ENCODE results near the gene PRR16.

Gene PRR16

GRCh38 chr5:120621339-120621738, 157.2 kb downstream of the PRR16 start:
- TF ChIP-seq CTCF (IDR thresholded peaks at IDR 0.05; ENCODE audit: borderline replicate concordance, insufficient read depth, low read depth, low read length) = no peak
- H3K4me3 ChIP-seq (ENCODE audit: low read depth, low read length) = no peak overlapping the region

- H3K4me3 ChIP-seq (ENCODE audit: low read depth, low read length) = no peak overlapping the region
- TF ChIP-seq CTCF (IDR thresholded peaks at IDR 0.05; ENCODE audit: borderline replicate concordance, insufficient read depth, low read depth, low read length) = no peak
These were observed 160.0 kb downstream of the PRR16 start for GRCh38 chr5:120624021-120624563.

GRCh38 chr5:120628156-120628555, 164.1 kb downstream of the PRR16 start:
- no peak overlapping the region for H3K4me3 ChIP-seq (ENCODE audit: low read depth, low read length)
- no peak for TF ChIP-seq CTCF (IDR thresholded peaks at IDR 0.05; ENCODE audit: borderline replicate concordance, insufficient read depth, low read depth, low read length)

- no peak overlapping the region for H3K4me3 ChIP-seq (ENCODE audit: low read depth, low read length)
- no peak for TF ChIP-seq CTCF (IDR thresholded peaks at IDR 0.05; ENCODE audit: borderline replicate concordance, insufficient read depth, low read depth, low read length)
These were observed 166.4 kb downstream of the PRR16 start for GRCh38 chr5:120630550-120630949.

GRCh38 chr5:120631611-120632010, 167.5 kb downstream of the PRR16 start:
- TF ChIP-seq CTCF (IDR thresholded peaks at IDR 0.05; ENCODE audit: borderline replicate concordance, insufficient read depth, low read depth, low read length) = no peak
- no peak overlapping the region for H3K4me3 ChIP-seq (ENCODE audit: low read depth, low read length)

- H3K4me3 ChIP-seq (ENCODE audit: low read depth, low read length) = no peak overlapping the region
- no peak for TF ChIP-seq CTCF (IDR thresholded peaks at IDR 0.05; ENCODE audit: borderline replicate concordance, insufficient read depth, low read depth, low read length)
These were observed 168.3 kb downstream of the PRR16 start for GRCh38 chr5:120632430-120632829.

- no peak for TF ChIP-seq CTCF (IDR thresholded peaks at IDR 0.05; ENCODE audit: borderline replicate concordance, insufficient read depth, low read depth, low read length)
- no peak overlapping the region for H3K4me3 ChIP-seq (ENCODE audit: low read depth, low read length)
These were observed 174.3 kb downstream of the PRR16 start for GRCh38 chr5:120638449-120638848.
